Duodenal mucosa (tissue), 2 donors: ENCODE results near the gene GADD45GIP1.
"Not testable (repeated sequence)": the region's sequence is repeated elsewhere in the genome, so short reads cannot be mapped to it uniquely, and the experiment has no call there.

ENCODE experiments used
- H3K27ac ChIP-seq: one replicate; pipeline ENCODE4 v1.7.0; 2013; ENCODE audit warnings: low read depth, low read length
- H3K27me3 ChIP-seq, 2 donors: one replicate each; pipeline ENCODE4 v1.7.0; 2013; ENCODE audit warnings: low read length in 2 of 2, control low read depth in 1 of 2; ENCODE audit not compliant: insufficient read depth in 2 of 2, control insufficient read depth in 1 of 2
- H3K36me3 ChIP-seq, 2 donors: one replicate each; pipeline ENCODE4 v1.7.0; 2013; ENCODE audit warnings: low read length in 2 of 2, control low read depth in 1 of 2; ENCODE audit not compliant: insufficient read depth in 2 of 2, control insufficient read depth in 1 of 2
- H3K4me1 ChIP-seq, 2 donors: one replicate each; pipeline ENCODE4 v1.7.0; 2013; ENCODE audit warnings: low read length in 2 of 2, control low read depth in 1 of 2; ENCODE audit not compliant: insufficient read depth in 2 of 2, control insufficient read depth in 1 of 2
- H3K4me3 ChIP-seq, 2 donors: one replicate each; pipeline ENCODE4 v1.7.0; 2013; ENCODE audit warnings: low read length in 2 of 2, low read depth in 1 of 2
- H3K9ac ChIP-seq, 2 donors: one replicate each; pipeline ENCODE4 v1.7.0; 2013; ENCODE audit warnings: low read length in 2 of 2, low read depth in 1 of 2
- H3K9me3 ChIP-seq, 2 donors: one replicate each; pipeline ENCODE4 v1.7.0; 2013; ENCODE audit warnings: low read length in 2 of 2, control low read depth in 1 of 2; ENCODE audit not compliant: control insufficient read depth in 1 of 2

The GADD45GIP1 gene

GRCh38 chr19:12932392-12933286 lies 24.4 kb downstream of the GADD45GIP1 start:
- Histone ChIP-seq H3K27me3 (no peaks in the 10 kb centered on the region), H3K9me3 (no peaks in the 10 kb centered on the region), H3K9ac (peak overlapping the region; percentile 86 to 98), H3K27ac (peak overlapping the region; percentile 59), H3K4me1 (peaks cover 17 to 23% of the 10 kb centered on the region in 2 donors), H3K36me3 (peaks cover 17 to 30% of the 10 kb centered on the region in 2 donors), H3K4me3 (peak overlapping the region; percentile 99 to 100)

GRCh38 chr19:12930002-12930645 lies 26.9 kb downstream of the GADD45GIP1 start:
- no peak overlapping the region for H3K4me3 ChIP-seq
- no peaks in the 10 kb centered on the region for H3K9me3 ChIP-seq
- H3K9ac ChIP-seq: no peak overlapping the region
- no peak overlapping the region for H3K27ac ChIP-seq
- H3K36me3 ChIP-seq: peaks cover 26 to 43% of the 10 kb centered on the region in 2 donors
- H3K27me3 ChIP-seq: no peaks in the 10 kb centered on the region
- peaks cover 11 to 18% of the 10 kb centered on the region in 2 donors for H3K4me1 ChIP-seq

DNA sequence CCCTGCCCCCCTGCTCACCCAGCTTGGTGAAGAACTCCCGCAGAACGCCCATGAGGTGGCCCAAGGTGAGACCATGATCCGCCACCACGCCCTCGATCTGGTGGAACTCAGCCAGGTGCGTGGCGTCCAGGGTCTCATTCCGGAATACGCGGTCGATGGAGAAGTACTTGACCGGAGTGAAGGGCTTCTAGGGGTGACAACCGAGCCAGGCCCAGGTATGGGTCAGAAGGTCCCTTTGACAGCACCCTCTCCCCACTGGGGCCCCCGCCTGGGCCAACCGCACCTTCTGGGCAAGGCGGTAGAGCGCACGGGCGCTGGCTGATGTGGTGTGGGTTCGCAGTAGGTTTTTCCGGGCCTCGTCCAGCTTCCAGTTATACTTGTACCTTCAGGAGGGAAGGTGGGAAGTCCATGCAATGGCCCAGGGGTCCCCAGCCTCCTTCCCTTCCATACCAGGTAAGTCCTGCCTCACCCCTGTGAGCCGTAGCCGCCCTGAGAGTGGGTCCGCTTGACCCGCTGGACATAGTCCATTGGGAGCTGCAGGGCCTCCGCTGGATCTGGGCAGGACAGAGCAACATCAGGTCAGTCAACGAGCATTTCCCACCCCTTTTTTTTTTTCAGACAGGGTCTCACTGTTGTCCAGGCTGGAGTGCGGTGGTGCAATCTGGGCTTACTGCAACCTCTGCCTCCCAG lies 32.3 kb downstream of the GADD45GIP1 start:
- no peak overlapping the region for H3K9ac ChIP-seq
- H3K27ac ChIP-seq: no peak overlapping the region
- H3K4me1 ChIP-seq: no peaks in the 10 kb centered on the region
- H3K9me3 ChIP-seq: no peaks in the 10 kb centered on the region
- H3K4me3 ChIP-seq: no peak overlapping the region
- peaks cover 33 to 60% of the 10 kb centered on the region in 2 donors for H3K36me3 ChIP-seq
- H3K27me3 ChIP-seq: no peaks in the 10 kb centered on the region

- Histone ChIP-seq H3K9me3 (no peaks in the 10 kb centered on the region), H3K4me3 (no peak overlapping the region), H3K36me3 (peaks cover 24 to 42% of the 10 kb centered on the region in 2 donors), H3K27ac (no peak overlapping the region), H3K4me1 (no peaks in the 10 kb centered on the region), H3K27me3 (no peaks in the 10 kb centered on the region), H3K9ac (no peak overlapping the region)
Observed at GRCh38 chr19:12922959-12923358, 34.1 kb downstream of the GADD45GIP1 start.

DNA sequence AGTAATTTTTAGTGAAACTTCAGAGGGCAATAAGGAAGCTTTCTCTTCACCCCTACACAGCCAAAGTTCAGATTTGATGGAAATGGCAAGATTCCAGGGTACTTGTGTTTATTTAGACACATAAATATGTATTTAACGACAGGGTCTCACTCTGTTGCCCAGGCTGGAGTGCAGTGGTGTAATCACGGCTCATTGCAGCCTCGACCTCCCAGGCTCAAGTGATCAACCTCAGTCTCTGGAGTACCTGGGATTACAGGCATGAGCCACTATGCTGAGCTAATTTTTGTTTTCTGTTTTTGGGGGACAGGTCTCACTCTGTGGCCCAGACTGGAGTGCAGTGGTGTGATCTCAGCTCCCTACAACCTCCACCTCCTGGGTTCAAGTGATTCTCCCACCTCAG lies 36.0 kb downstream of the GADD45GIP1 start:
- Histone ChIP-seq H3K27me3 (no peaks in the 10 kb centered on the region), H3K36me3 (peaks cover 16 to 29% of the 10 kb centered on the region in 2 donors), H3K4me1 (no peaks in the 10 kb centered on the region), H3K9ac (no peak overlapping the region), H3K4me3 (no peak overlapping the region), H3K9me3 (no peaks in the 10 kb centered on the region), H3K27ac (no peak overlapping the region)

DNA sequence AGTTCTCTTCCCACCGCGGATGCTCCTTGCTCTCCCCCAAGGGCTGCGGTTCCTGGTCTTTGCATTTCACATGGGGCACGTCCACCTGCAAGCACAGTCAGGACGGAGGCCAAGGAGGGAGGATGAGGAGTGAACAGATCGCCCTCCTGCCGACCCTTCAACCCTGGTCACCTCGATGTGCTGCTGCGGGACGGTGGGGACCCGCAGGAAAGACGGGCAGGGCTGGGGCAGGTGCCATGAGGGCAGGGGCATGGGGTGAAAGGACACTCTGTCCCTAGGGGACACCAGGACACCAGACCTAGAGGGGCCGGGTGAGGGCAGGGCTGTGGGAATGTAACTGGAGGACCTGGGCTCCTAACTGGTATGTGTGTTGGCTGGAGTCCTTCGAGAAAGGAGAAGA lies 38.8 kb downstream of the GADD45GIP1 start:
- Histone ChIP-seq H3K4me3 (no peak overlapping the region), H3K4me1 (peaks cover under 1 to 3% of the 10 kb centered on the region in 2 donors), H3K9me3 (no peaks in the 10 kb centered on the region), H3K27ac (no peak overlapping the region), H3K27me3 (no peaks in the 10 kb centered on the region), H3K36me3 (peaks cover 6 to 10% of the 10 kb centered on the region in 2 donors), H3K9ac (no peak overlapping the region)

- H3K27ac ChIP-seq, H3K4me3 ChIP-seq, H3K27me3 ChIP-seq, H3K36me3 ChIP-seq, H3K9me3 ChIP-seq, H3K9ac ChIP-seq: not testable (repeated sequence)
- peaks cover 12 to 15% of the 10 kb centered on the region in 2 donors for H3K4me1 ChIP-seq
Observed at GRCh38 chr19:12915860-12916259, 41.2 kb downstream of the GADD45GIP1 start.

GRCh38 chr19:12913851-12914690 lies 43.0 kb downstream of the GADD45GIP1 start:
- H3K9me3 ChIP-seq: no peaks in the 10 kb centered on the region
- H3K27ac ChIP-seq: peak overlapping the region; percentile 5
- H3K27me3 ChIP-seq: no peaks in the 10 kb centered on the region
- H3K4me3 ChIP-seq: peak overlapping the region in 1 of 2 donors; percentile 26
- H3K4me1 ChIP-seq: peaks cover 12 to 15% of the 10 kb centered on the region in 2 donors
- no peak overlapping the region for H3K9ac ChIP-seq
- no peaks in the 10 kb centered on the region for H3K36me3 ChIP-seq

DNA sequence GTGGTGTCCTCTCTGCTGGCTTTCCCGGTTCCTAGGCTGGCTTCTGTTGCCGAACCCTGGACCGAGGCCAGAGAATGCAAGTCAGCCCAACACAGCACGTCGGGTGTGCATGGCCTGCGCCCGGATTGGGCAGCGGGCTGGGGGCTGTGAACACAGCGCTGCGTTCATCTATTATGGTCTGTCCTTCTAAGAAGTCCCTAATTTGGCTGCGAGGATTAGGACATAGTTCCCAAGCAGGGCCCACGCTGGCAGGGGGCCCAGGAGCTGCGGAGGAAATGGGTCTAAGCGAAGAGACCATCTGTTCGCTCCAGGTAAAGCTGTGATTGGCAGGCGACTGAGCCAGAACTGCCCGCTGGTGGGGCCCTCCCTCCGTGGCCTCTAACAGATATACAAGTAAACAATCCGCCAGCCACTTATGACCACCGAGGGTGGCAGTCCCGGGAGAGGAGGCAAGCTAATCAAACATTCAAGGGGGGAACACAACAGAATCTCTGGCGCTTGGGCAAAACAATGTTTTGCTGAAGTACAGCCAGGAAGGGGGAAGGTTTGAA lies 43.9 kb downstream of the GADD45GIP1 start:
- peaks cover 12 to 15% of the 10 kb centered on the region in 2 donors for H3K4me1 ChIP-seq
- H3K4me3 ChIP-seq: peak overlapping the region in 1 of 2 donors; percentile 26
- H3K9me3 ChIP-seq: no peaks in the 10 kb centered on the region
- no peaks in the 10 kb centered on the region for H3K36me3 ChIP-seq
- H3K9ac ChIP-seq: peak overlapping the region in 1 of 2 donors; percentile 25
- H3K27ac ChIP-seq: peak overlapping the region; percentile 5
- no peaks in the 10 kb centered on the region for H3K27me3 ChIP-seq
